CD4-positive, alpha-beta T cell treated with Interleukin-6 at 100 ng/mL for 8 hours (primary cell): ENCODE results near the gene ZNF841.
"Not testable (repeated sequence)": the region's sequence is repeated elsewhere in the genome, so short reads cannot be mapped to it uniquely, and the experiment has no call there.

Source experiments
- DNase-seq: peaks from one replicate; pipeline ENCODE4 v3.0.0-alpha.2; 2020; ENCODE audit warnings: mixed read lengths, low spot score

The ZNF841 gene

GRCh38 chr19:52066258-52066863 lies 29.2 kb downstream of the ZNF841 start:
- DNase-seq, result no peak

DNA sequence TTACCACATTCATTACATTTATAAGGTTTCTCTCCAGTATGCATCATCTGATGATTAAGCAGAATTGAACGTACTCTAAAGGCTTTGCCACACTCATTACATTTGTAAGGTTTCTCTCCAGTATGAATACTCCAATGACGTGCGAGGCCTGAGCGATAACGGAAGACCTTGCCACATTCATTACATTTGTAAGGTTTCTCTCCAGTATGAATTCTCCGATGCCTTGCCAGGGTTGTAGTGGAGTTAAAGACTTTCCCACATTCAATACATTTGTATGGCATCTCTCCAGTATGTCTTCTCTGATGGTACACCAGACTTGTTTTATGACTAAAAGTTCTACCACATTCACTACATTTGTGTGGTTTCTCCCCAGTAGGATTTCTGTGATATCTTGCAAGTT lies 30.2 kb downstream of the ZNF841 start:
- DNase-seq, result no peak

DNA sequence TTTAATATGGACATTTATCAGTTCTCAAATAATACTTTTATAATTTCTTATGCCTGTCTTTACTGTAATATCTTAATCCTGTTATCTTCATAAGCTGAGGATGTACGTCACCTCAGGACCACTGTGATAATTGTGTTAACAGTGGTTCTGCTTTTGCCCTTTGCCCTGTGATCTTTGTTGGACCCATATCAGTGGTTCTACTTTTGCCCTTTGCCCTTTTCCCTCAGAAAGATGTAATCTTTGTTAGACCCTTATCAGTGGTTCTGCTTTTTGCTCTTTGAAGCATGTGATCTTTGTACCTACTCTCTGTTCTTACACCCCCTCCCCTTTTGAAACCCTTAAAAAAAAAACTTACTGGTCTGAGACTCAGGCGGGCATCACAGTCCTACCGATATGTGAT lies 39.1 kb downstream of the ZNF841 start:
- DNase-seq, result not testable (repeated sequence)

GRCh38 chr19:52051736-52052135 lies 43.8 kb downstream of the ZNF841 start:
- not testable (repeated sequence) for DNase-seq

DNA sequence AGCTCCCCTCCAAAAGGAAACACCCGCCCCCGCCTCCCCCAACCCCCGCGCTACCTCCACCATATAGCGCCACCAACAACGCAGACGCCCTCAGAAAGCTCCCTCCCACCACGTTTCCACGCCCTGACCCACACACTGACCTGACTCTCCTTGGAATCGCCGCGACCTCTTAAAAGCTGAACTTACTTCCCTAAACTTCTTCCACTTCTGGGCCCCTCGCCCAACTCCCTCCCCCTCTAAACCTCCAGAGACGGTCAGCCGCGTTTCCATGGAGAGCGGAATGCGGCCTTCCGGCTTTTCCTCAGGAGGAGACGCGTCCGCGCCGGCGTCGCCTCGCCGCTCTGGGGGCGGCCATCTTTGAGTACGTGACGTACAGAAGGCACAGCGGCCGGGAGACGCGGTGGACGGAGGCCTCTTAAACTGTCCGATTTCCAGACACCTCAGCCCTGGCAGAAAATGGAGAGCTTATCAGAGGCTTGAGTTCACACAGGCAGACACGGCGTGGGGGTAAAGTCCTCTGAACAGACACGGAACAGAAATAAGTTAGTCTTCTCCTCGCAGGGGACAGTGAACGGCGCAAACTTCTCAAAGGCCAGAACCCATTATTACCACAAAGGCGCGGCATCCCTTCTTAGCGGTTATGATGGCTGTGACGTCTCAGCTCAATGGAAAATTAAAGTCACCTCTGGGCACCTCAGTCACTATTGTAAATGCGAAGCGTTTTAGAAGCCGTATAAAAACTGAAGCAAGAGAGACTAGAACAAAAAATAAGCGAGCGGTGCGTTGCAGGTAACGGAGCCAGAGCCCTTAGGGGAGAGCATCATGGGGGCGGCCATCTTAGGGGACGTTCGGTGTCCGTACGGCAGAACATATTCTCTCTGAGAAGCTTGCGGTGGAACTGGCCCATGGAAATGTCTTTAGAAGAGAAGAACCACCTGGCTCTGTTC lies 46.7 kb downstream of the ZNF841 start, which contains the start of gene ZNF432:
Gene ZNF432, minus strand, starts transcription at position 284 of the 947 bp plus-strand sequence. CDS start 1,970 bp downstream, outside the sequence.
- DNase-seq, result peak; percentile 79

DNA sequence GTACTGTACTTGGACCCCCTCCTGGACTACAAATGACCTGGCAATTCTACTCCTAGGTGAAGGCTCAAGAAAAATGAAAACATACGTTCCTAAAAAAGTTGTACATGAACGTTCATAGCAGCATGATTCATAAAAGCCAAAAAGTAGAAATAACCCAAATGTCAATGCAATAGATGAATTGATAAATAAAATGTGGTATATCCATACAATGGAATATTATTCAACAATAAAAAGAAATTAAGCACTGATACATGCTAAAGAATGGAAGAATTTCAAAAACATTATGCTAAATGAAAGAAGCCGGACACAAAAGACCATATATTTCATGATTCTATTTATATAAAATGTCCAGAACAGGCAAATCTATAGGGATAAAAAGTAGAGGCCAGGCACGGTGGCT lies 56.4 kb downstream of the ZNF841 start:
- DNase-seq, result no peak

GRCh38 chr19:52034051-52034728 lies 61.4 kb downstream of the ZNF841 start:
- DNase-seq, result no peak

DNA sequence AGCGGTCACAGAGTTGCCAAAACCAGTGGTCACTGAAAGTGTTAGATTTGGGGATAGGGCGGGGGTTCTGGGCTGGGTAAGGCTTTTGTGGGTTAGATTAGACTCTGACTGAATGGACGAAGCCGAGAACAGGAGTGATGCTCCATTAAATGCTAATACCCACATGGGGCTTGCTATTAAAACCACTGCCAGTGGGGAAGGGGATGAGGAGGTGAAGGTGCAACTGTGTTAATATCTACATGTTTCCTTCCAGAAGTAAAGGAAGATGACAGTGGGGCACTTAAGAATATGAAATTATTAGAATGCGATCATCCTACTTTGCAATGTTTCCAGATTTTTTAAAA lies 66.8 kb downstream of the ZNF841 start:
- no peak for DNase-seq

DNA sequence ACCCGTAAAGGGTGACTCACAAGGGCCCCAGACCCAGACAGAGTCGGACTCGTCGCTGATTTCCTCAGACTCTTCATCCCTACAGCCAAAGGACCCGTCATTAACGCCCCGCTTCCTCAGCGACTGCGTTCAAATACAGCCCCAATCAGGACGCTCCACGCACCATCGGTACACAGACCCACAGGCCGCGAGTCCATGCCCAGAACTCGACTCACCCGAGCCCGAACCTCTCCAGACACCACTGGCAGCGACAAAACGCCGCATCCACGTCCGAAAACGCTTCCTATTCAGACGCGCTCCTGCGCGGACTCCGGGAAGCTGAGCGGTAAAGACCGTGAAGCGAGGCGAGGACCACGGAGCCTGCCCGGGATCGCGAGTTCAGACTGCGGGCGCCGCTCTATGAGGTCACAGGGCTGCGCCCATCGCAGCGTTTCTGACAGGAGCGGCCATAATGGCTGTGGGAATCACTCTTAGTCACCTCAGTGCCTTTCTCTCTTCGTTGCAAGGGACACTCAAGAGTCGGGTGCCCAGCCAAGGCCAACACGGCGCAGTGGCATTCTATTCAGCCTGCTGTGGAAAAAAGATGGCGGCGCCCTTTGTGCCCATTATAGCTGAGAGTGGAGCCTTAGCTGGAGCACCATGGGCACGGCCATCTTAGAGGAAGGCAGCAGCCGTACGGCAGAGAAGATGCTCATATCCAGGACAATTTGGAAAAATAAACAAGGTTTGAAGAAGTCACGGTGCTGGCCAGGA lies 67.4 kb downstream of the ZNF841 start, which contains the start of gene ZNF614:
Gene ZNF614, minus strand, starts transcription at position 353 of the 753 bp plus-strand sequence. CDS start 2,634 bp downstream, outside the sequence.
- peak; percentile 75 for DNase-seq

- not testable (repeated sequence) for DNase-seq
Measured at GRCh38 chr19:52026255-52026990, 69.1 kb downstream of the ZNF841 start.

DNA sequence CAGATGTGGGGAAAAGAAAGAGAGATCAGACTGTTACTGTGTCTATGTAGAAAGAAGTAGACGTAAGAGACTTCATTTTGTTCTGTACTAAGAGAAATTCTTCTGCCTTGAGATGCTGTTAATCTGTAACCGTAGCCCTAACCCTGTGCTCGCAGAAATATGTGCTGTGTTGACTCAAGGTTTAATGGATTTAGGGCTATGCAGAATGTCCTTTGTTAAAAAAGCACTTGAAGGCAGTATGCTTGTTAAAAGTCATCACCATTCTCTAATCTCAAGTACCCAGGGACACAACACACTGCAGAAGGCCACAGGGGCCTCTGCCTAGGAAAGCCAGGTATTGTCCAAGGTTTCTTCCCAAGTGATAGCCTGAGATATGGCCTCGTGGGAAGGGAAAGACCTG lies 71.1 kb downstream of the ZNF841 start:
- not testable (repeated sequence) for DNase-seq

GRCh38 chr19:52022193-52022592 lies 73.4 kb downstream of the ZNF841 start:
- DNase-seq, result no peak

DNA sequence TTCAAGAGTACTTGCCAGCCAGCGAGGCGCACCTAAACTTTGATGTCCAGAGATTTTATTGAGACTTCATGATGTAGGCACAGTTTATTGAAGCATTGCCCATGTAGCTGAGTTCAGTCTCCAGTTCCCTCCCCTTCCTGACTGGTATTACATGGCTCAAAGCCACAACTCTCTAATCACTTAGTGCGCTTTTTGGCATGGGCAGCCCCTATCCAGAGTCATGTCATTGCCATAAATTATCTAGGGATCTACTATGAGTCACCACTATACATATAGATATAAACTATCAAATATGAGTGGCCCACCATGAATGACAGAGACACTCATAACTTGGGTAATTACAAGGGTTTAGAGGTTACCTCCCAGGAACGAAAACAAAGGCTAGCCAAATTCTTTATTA lies 75.1 kb downstream of the ZNF841 start:
- no peak for DNase-seq
